Measurements from ENCODE around the gene SLC9A8. TPM values are rescaled to one million over a fixed set of nuclear protein-coding genes. Genes with fewer than 3 reads are reported as not detected.

The SLC9A8 gene
- total and polyA plus RNA-seq, 2 of the 8 experiments (the other 6 are each of a cell fraction or from before 2014, with no cell fraction given) = 3.2 to 6.2 TPM

DNA sequence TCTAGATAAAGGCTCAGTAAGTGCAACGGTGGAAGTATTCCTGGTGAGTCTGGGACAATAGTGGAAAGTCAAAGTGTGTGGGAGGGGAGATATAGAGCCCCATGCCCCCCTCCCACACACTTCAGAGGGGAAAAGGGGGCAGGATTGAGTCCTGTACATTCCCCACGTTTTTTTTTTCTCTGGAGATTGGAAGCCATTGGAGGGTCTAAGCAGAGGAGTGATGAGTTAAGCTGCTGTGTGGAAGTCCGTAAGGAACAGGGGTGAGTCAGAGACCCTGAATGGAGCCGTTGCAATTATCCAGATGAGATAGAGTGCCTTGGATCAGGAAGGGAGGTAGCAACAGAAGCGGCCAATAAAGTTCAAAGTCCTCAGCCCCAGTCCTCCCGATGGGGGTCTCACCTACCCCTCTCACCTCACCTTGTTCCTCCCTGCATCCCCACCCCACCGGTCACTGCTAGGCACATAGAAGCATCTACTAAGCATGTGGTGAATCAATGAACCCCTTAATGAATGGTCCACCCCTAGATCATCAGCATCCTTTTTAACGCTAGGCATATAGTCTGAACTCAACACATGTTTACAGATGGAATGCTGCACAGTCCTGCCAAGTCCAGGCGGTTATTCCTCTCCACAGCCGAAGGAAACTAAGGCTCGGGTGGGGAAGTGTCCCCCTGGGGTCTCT is 662 bp upstream of the SLC9A8 start:
- FAIRE-seq (no peak), DNase-seq (ENCODE audit: low read depth in 1 of 2, low spot score in 2 of 2) (peak in 1 of 2 experiments; percentile 51)
- Histone ChIP-seq H3K4ac (replicated peaks; ENCODE audit: insufficient read length, low read depth, low read length) (no peak overlapping the region), H3K9ac (replicated peaks in 1 of 4; ENCODE audit: extremely low read depth in 1 of 4, low read depth in 3 of 4, low read length in 3 of 4) (peak overlapping the region in 3 of 4 experiments; percentile 5 to 68 (median 66); a peak in 6 of 7 replicates), H3K18ac (ENCODE audit: extremely low read depth, low read length) (peak overlapping the region; percentile 62; the same call in 1 of the 2 replicates), H2BK5ac (ENCODE audit: low read depth, low read length) (0 out of 2 replicates have a peak overlapping the region, but pooled peaks have one; percentile 0), H3K4me1 (replicated peaks in 1 of 4; ENCODE audit: control insufficient read depth in 3 of 4, insufficient read depth in 4 of 4, low read length in 3 of 4) (peaks cover 0 to 7% (median 3%) of the 10 kb centered on the region in 4 experiments; a peak in 4 of 7 replicates), H3K27ac (ENCODE audit: low read depth, low read length) (peak overlapping the region; percentile 36; the same call in 1 of the 2 replicates), H3K56ac (replicated peaks; ENCODE audit: insufficient read length, low read depth, low read length) (peak overlapping the region; percentile 20), H3K4me2 (ENCODE audit: insufficient read depth in 1 of 2, low read depth in 2 of 2, low read length in 2 of 2) (peak overlapping the region; percentile 77 to 85), H2BK20ac (ENCODE audit: low read length) (no peak overlapping the region), H3K9me3 (ENCODE audit: insufficient read depth in 2 of 2, low read depth in 1 of 2, low read length in 1 of 2) (no peaks in the 10 kb centered on the region), H4K91ac (replicated peaks; ENCODE audit: insufficient read length, low read length) (peak overlapping the region; percentile 1), H3K14ac (ENCODE audit: insufficient read length) (no peak overlapping the region), H3K79me1 (ENCODE audit: low read depth, low read length) (peaks cover 5% of the 10 kb centered on the region; the same call in 1 of the 2 replicates), H4K5ac (ENCODE audit: insufficient read length, low read depth, low read length) (peak overlapping the region; percentile 81), H3K4me3 (ENCODE audit: extremely low read depth in 1 of 4, insufficient read depth in 2 of 4, low read depth in 3 of 4, low read length in 4 of 4) (peak overlapping the region; percentile 77 to 94 (median 86)), H2BK120ac (replicated peaks; ENCODE audit: low read depth, low read length) (no peak overlapping the region), H3K36me3 (ENCODE audit: control insufficient read depth in 2 of 4, insufficient read depth in 4 of 4, low read length in 3 of 4) (peaks cover 0 to 6% (median under 1%) of the 10 kb centered on the region in 4 experiments; a peak in 1 of 8 replicates), H3K79me2 (ENCODE audit: control insufficient read depth in 1 of 2, insufficient read depth in 2 of 2, low read length in 2 of 2) (no peaks in the 10 kb centered on the region; a peak in 1 of 4 replicates), H4K8ac (ENCODE audit: extremely low read depth, insufficient read depth, low read length) (peak overlapping the region; percentile 94), H4K20me1 (replicated peaks in 1 of 2; ENCODE audit: control insufficient read depth in 1 of 2, insufficient read depth in 2 of 2, low read length in 2 of 2) (no peaks in the 10 kb centered on the region), H2BK12ac (ENCODE audit: low read depth, low read length) (peak overlapping the region; percentile 23; the same call in 1 of the 2 replicates), H2BK15ac (ENCODE audit: low read length) (no peak overlapping the region), H2AFZ (ENCODE audit: low read length) (peak overlapping the region; percentile 43), H2AK5ac (ENCODE audit: low read depth, low read length) (peak overlapping the region; percentile 2; the same call in 1 of the 2 replicates), H3K23ac (ENCODE audit: insufficient read length) (no peak overlapping the region), H3K23me2 (ENCODE audit: low read depth, low read length) (peaks cover 8% of the 10 kb centered on the region; the same call in 1 of the 2 replicates), H3K27me3 (replicated peaks in 1 of 4; ENCODE audit: control insufficient read depth in 3 of 4, extremely low read depth in 1 of 4, insufficient read depth in 3 of 4, low read length in 3 of 4) (no peaks in the 10 kb centered on the region; a peak in 1 of 7 replicates)
- CTCF ChIA-PET (ENCODE audit: partially characterized antibody) = interaction anchor here (0.9 to 1.8 kb wide), 7 partner anchors 9 to 202 kb away, joined by 3 to 6 read pairs (median 4); no protein-coding TSS in a partner anchor
- POLR2A ChIA-PET (ENCODE audit: partially characterized antibody) = interaction anchor here (0.7 to 1.5 kb wide), 3 partner anchors 53 to 182 kb away, joined by 3 to 4 read pairs (median 3); no protein-coding TSS in a partner anchor
- WGBS, 2 experiments (ENCODE audit: extremely low coverage in 1 of 2, insufficient coverage in 1 of 2, insufficient read length in 1 of 2, insufficient replicate concordance in 2 of 2, low coverage in 1 of 2, low lambda C conversion rate in 2 of 2, missing lambda C conversion rate in 1 of 2) = 47% methylated on average over 11 of the region's 11 CpGs; no CpG with 5 or more reads in 1 of the 2 experiments
- TF ChIP-seq MAFK (IDR thresholded peaks at IDR 0.05; ENCODE audit: low read depth, low read length) = no peak
- TF ChIP-seq, protein P1, sequence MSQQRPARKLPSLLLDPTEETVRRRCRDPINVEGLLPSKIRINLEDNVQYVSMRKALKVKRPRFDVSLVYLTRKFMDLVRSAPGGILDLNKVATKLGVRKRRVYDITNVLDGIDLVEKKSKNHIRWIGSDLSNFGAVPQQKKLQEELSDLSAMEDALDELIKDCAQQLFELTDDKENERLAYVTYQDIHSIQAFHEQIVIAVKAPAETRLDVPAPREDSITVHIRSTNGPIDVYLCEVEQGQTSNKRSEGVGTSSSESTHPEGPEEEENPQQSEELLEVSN (IDR thresholded peaks at IDR 0.05) = no peak
- no peak for TF ChIP-seq EGR1 (IDR thresholded peaks at IDR 0.05; ENCODE audit: borderline replicate concordance, low read depth, low read length)
- no peak for TF ChIP-seq POU5F1 (IDR thresholded peaks at IDR 0.05; ENCODE audit: low read depth, low read length)
- TF ChIP-seq SRF (IDR thresholded peaks at IDR 0.05; ENCODE audit: low read depth, low read length) = no peak
- TF ChIP-seq NRF1 (IDR thresholded peaks at IDR 0.05; ENCODE audit: low read depth, low read length) = no peak
- no peak for TF ChIP-seq HDAC6 (IDR thresholded peaks at IDR 0.05; ENCODE audit: low read depth, low read length)
- TF ChIP-seq, protein P2, sequence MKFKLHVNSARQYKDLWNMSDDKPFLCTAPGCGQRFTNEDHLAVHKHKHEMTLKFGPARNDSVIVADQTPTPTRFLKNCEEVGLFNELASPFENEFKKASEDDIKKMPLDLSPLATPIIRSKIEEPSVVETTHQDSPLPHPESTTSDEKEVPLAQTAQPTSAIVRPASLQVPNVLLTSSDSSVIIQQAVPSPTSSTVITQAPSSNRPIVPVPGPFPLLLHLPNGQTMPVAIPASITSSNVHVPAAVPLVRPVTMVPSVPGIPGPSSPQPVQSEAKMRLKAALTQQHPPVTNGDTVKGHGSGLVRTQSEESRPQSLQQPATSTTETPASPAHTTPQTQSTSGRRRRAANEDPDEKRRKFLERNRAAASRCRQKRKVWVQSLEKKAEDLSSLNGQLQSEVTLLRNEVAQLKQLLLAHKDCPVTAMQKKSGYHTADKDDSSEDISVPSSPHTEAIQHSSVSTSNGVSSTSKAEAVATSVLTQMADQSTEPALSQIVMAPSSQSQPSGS (IDR thresholded peaks at IDR 0.05; ENCODE audit: low read length) = no peak
- no peak for TF ChIP-seq YY1 (IDR thresholded peaks at IDR 0.05; ENCODE audit: low read depth, low read length)

All from H1 (cell line).